Right lobe of liver (tissue), 6 donors: ENCODE measurements around the gene POLR1B. TPM values are rescaled to one million over a fixed set of nuclear protein-coding genes. Genes with fewer than 3 reads are reported as not detected.
A peak's percentile ranks its signal among the peaks of the same experiment; 100 is the strongest.

Source experiments
- ATAC-seq, 4 donors: fragments of 200-7000 bp; cut with Tn5 transposase; one replicate each; pipeline ENCODE4 v1.9.1; 2020; ENCODE audit warnings: mild to moderate bottlenecking in 4 of 4, moderate library complexity in 4 of 4
- DNase-seq, 3 donors: peaks; one replicate each; pipeline ENCODE4 v3.0.0-alpha.2; 2020
- H3K27ac ChIP-seq, 3 donors: fragments of 200-600 bp; one replicate each; pipeline ENCODE4 v1.8.0; 2022
- H3K27me3 ChIP-seq, 2 donors: fragments of 200-600 bp; one replicate each; pipeline ENCODE4 v1.8.0; 2022
- H3K36me3 ChIP-seq, 4 donors: fragments of 200-600 bp; sonication (generic) in 1 of 4; one replicate each; pipeline versions ENCODE4 v1.5.1 to v1.8.0; 2017 to 2022; ENCODE audit warnings: control low read depth in 1 of 4
- H3K4me1 ChIP-seq, 4 donors: fragments of 200-600 bp; sonication (generic) in 1 of 4; one replicate each; pipeline versions ENCODE4 v1.5.1 to v1.8.0; 2017 to 2022; ENCODE audit warnings: control low read depth in 1 of 4
- H3K4me3 ChIP-seq, 3 donors: fragments of 200-600 bp; one replicate each; pipeline ENCODE4 v1.8.0; 2022
- H3K9me3 ChIP-seq, 4 donors: fragments of 200-600 bp; sonication (generic) in 1 of 4; one replicate each; pipeline versions ENCODE4 v1.5.1 to v1.8.0; 2017 to 2022; ENCODE audit warnings: control low read depth in 1 of 4
- POLR2A ChIP-seq: fragments of 450-650 bp; IDR thresholded peaks from one replicate; pipeline ENCODE4 v1.6.1; 2017; ENCODE audit warnings: antibody characterized with exemption, mild to moderate bottlenecking
- WGBS: methylation state at CpG from one replicate; pipeline ENCODE4 v1.1.6; 2018; ENCODE audit warnings: low coverage, low lambda C conversion rate; ENCODE audit not compliant: insufficient coverage; ENCODE audit errors: missing lambda C conversion rate; 5-methylcytosine and 5-hydroxymethylcytosine counted together
- intact Hi-C, 2 donors: fragments of 100-400 bp; cut with DNase I; formaldehyde crosslinking; loops; one replicate each; pipeline versions ENCODE4 v1.11.2 to v1.14.1; 2022
- total RNA-seq, 6 experiments: library from RNA; depleted of rRNA in 2 of 6; stranded (reverse); fragments of >200 nt in 2 of 6; fragmentation: NEBNext Ultra II Directional in 3 of 6; extraction: Animal tissue kit (Norgen Biotek cat#: 25700) in 3 of 6; gene quantifications; one replicate each; pipeline versions ENCODE4 v1.1.0 to v1.2.4, GENCODE V29; 2016 to 2023
- TF ChIP-seq, protein P1 (sequence below), 4 donors: fragments of 200-600 bp in 3 of 4; fragments of 450-650 bp in 1 of 4; IDR thresholded peaks; one replicate each; pipeline versions ENCODE4 v1.5.1 to v1.8.0; 2016 to 2022; ENCODE audit warnings: antibody characterized with exemption in 4 of 4, mild to moderate bottlenecking in 2 of 4
- donor health status: DM: no; HTN: yes; CAD: no.
- donor health status: DM: no; HTN: no; CAD: no.
- donor health status: DM: no; HTN: no; CAD: no.
- donor health status: DM: no; HTN: yes; CAD: no.
- donor health status: DM: no; HTN: yes; CAD: no.

The POLR1B gene
- total RNA-seq, 6 experiments from 2014 or later = 12.2 to 20.5 (median 16.1) TPM

DNA sequence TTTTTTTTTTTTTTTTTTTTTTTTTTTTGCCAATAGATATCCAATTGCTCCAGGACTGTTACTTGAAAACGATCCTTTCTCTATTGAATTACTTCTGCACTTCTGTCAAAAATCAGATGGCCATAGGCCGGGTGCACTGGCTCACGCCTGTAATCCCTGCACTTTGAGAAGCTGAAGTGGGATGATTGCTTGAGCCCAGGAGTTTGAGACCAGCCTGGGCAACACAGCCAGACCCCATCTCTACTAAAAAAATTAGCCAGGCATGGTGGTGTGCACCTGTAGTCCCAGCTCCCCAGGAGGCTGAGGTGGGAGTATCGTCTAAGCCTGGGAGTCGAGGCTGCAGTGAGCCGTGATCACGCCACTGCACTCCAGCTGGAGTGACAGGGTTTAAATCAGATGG lies 37.8 kb downstream of the POLR1B start:
- ATAC-seq (no peak), DNase-seq (no peak)
- intact Hi-C loops = no loop called here
- Histone ChIP-seq H3K9me3 (no peaks in the 10 kb centered on the region), H3K4me3 (no peak overlapping the region), H3K27ac (no peak overlapping the region), H3K4me1 (peaks cover 0 to 9% (median 0%) of the 10 kb centered on the region in 4 donors), H3K36me3 (peaks cover 0 to 10% (median 4%) of the 10 kb centered on the region in 4 donors), H3K27me3 (no peaks in the 10 kb centered on the region)
- no peak for TF ChIP-seq POLR2A
- TF ChIP-seq, protein P1, sequence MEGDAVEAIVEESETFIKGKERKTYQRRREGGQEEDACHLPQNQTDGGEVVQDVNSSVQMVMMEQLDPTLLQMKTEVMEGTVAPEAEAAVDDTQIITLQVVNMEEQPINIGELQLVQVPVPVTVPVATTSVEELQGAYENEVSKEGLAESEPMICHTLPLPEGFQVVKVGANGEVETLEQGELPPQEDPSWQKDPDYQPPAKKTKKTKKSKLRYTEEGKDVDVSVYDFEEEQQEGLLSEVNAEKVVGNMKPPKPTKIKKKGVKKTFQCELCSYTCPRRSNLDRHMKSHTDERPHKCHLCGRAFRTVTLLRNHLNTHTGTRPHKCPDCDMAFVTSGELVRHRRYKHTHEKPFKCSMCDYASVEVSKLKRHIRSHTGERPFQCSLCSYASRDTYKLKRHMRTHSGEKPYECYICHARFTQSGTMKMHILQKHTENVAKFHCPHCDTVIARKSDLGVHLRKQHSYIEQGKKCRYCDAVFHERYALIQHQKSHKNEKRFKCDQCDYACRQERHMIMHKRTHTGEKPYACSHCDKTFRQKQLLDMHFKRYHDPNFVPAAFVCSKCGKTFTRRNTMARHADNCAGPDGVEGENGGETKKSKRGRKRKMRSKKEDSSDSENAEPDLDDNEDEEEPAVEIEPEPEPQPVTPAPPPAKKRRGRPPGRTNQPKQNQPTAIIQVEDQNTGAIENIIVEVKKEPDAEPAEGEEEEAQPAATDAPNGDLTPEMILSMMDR (IDR thresholded peaks at IDR 0.05) = no peak
- 98% methylated on average over 5 of the region's 7 CpGs for WGBS

DNA sequence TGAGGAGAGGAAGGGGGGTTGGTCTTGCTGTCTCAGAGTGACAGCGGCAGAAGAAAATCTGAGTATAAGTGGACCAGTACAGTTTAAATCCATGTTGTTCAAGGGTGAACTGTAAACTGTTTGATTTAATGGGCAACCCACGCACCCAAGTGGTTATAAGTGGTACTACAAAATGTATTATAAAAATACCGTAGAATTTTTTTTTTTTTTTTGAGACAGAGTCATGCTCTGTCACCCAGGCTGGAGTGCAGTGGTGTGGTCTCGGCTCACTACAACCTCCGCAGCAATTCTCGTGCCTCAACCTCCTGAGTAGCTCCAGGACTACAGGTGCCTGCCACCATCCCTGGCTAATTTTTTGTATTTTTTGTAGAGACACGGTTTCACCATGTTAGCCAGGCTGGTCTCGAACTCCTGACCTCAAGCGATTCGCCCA lies 40.1 kb downstream of the POLR1B start:
- no peak for DNase-seq
- H3K9me3 ChIP-seq = no peaks in the 10 kb centered on the region
- intact Hi-C loops = no loop called here
- TF ChIP-seq POLR2A = no peak
- TF ChIP-seq, protein P1 (IDR thresholded peaks at IDR 0.05) = peak; percentile 54 to 64 (median 62)
- H3K4me1 ChIP-seq = peaks cover 0 to 13% (median 0%) of the 10 kb centered on the region in 4 donors
- H3K27me3 ChIP-seq = no peaks in the 10 kb centered on the region
- WGBS = 35% methylated on average over 10 of the region's 10 CpGs
- ATAC-seq = peak; percentile 1 to 26 (median 12)
- no peak overlapping the region for H3K27ac ChIP-seq
- no peak overlapping the region for H3K4me3 ChIP-seq
- no peaks in the 10 kb centered on the region for H3K36me3 ChIP-seq

DNA sequence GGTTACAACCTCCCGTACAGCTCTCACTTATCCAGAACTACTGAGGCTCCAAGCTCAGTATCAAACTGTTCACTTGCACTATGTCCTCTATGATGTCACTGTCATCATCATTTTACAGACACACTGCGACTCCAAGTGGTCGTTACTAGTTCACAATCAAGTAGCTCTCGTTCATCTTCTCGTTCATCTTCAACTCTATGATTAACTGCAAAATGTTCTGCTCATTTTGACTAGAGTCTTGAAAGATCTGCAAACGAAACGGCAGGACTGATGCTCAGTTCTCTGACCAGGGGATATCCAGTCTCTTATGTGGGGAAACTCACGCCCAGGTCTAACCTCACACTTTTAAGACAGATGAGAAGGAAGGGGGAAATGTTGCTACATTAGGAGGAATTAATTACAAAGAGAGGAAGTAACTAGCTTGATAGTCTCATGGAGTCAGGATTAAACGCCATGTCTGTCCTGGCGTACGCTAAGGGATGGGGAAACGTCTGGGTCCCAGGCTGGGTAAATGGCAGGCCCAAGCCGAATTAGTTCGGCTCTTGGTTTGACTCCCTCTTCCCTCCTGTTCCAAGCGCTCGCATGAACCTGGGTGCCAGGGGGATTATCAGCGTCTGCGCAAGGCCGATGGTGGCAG lies 41.4 kb downstream of the POLR1B start:
- H3K27me3 ChIP-seq = no peaks in the 10 kb centered on the region
- TF ChIP-seq POLR2A = no peak
- TF ChIP-seq, protein P1 (IDR thresholded peaks at IDR 0.05) = no peak
- no peaks in the 10 kb centered on the region for H3K9me3 ChIP-seq
- peaks cover 0 to 13% (median 0%) of the 10 kb centered on the region in 4 donors for H3K4me1 ChIP-seq
- intact Hi-C loops = no loop called here
- DNase-seq (no peak), ATAC-seq (peak; percentile 2 to 5 (median 2))
- no peaks in the 10 kb centered on the region for H3K36me3 ChIP-seq
- peak overlapping the region; percentile 76 to 91 (median 85) for H3K27ac ChIP-seq
- H3K4me3 ChIP-seq = peak overlapping the region; percentile 65 to 89 (median 79)
- WGBS = 53% methylated on average over 10 of the region's 19 CpGs

DNA sequence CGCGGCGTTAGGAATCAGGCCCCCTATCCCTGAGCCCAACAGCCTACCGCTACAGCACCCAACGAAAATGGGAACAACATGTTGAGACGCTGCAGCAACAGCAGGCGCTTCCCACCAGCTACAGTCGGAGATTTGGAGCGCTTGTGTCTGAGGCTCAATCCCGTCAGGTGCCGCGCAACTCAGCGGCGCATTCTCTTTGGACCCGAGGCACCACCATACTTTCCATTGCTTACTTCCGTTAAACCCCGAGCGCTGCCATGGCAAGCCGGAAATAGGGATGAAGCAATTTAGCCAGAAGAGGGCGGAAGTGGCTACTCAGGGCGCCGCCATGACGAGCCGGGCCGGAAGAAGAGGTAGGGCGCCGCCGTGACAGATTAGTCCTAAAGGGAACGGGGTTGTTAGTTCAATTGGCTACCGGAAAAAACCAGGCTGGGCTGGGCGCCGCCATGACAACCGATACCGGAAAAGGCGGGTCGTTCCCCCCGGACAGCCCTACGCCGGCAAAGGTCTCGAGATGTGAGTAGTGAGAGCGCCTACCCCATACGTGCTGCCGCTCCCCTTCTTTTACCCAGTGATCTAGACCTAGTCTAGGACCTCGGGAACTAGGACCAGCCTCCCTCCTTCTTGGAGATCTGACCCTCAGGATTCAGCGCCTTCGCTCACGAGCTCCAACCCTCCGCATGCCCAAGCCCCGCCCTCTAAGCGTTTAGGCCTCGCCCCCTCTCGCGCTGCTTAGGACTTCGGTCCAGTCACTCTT lies 42.0 kb downstream of the POLR1B start, which contains the start of gene CHCHD5:
Gene CHCHD5 (plus strand): TSS at position 476 of the 757 bp plus-strand sequence. CDS start 39 bp downstream, at position 515.
- Histone ChIP-seq H3K4me3 (peak within 1 kb of the TSS; percentile 65 to 89 (median 79)), H3K9me3 (no peaks in the 10 kb centered on the region), H3K27ac (peak within 1 kb of the TSS; percentile 76 to 91 (median 85)), H3K4me1 (peaks cover 0 to 13% (median 0%) of the 10 kb centered on the region in 4 donors), H3K36me3 (no peaks in the 10 kb centered on the region), H3K27me3 (no peaks in the 10 kb centered on the region)
- peak; percentile 84 to 93 (median 90) for ATAC-seq
- DNase-seq = peak; percentile 93 to 96 (median 96)
- intact Hi-C loops = no loop called here
- TF ChIP-seq, protein P1 (IDR thresholded peaks at IDR 0.05) = peak in 3 of 4 donors; percentile 17 to 33 (median 27)
- TF ChIP-seq POLR2A = peak; percentile 75
- WGBS = 1% methylated on average over 30 of the region's 54 CpGs
